Calu3 (cell line): Measurements from ENCODE around the gene ZBED2. TPM values are rescaled to one million over a fixed set of nuclear protein-coding genes. Genes with fewer than 3 reads are reported as not detected.
A peak's percentile ranks its signal among the peaks of the same experiment; 100 is the strongest.

ENCODE experiments used
- BruUV-seq: library from RNA; stranded (reverse); fragments of 400-500 nt; replicated peaks from 2 replicates; lab custom pipeline; 2021; lab: Mats Ljungman, UMichigan
- CTCF ChIA-PET: fragments of 300-600 bp; sonication (Branson Sonifier 250); formaldehyde crosslinking; loops from one replicate; lab custom pipeline; 2022; ENCODE audit warnings: antibody characterized with exemption; lab: Charles Lee
- DNase-seq: peaks from one replicate; pipeline ENCODE4 v3.0.0; 2022
- H3K27ac Mint-ChIP-seq: one replicate; pipeline ENCODE4 v1.8.0; 2022; ENCODE audit warnings: mixed read lengths; ENCODE audit not compliant: unreplicated experiment
- H3K27me3 Mint-ChIP-seq: one replicate; pipeline ENCODE4 v1.8.0; 2022; ENCODE audit warnings: mixed read lengths; ENCODE audit not compliant: unreplicated experiment
- H3K36me3 Mint-ChIP-seq: one replicate; pipeline ENCODE4 v1.8.0; 2022; ENCODE audit warnings: mild to moderate bottlenecking, moderate library complexity, mixed read lengths; ENCODE audit not compliant: insufficient read depth, unreplicated experiment
- H3K4me1 Mint-ChIP-seq: one replicate; pipeline ENCODE4 v1.8.0; 2022; ENCODE audit warnings: mild to moderate bottlenecking, low read depth, mixed read lengths; ENCODE audit not compliant: unreplicated experiment
- H3K4me3 Mint-ChIP-seq: one replicate; pipeline ENCODE4 v1.8.0; 2022; ENCODE audit warnings: mild to moderate bottlenecking, low read depth, moderate library complexity, mixed read lengths; ENCODE audit not compliant: unreplicated experiment
- H3K9me3 Mint-ChIP-seq: one replicate; pipeline ENCODE4 v1.8.0; 2022; ENCODE audit warnings: low read depth, mixed read lengths; ENCODE audit not compliant: unreplicated experiment
- intact Hi-C: fragments of 100-400 bp; cut with micrococcal nuclease; formaldehyde crosslinking; loops from one replicate; pipeline ENCODE4 v1.10.0; 2022; ENCODE audit not compliant: unreplicated experiment
- total RNA-seq: library from RNA; stranded (reverse); gene quantifications from 2 replicates; pipeline ENCODE4 v1.2.3, GENCODE V29; 2022
- TF ChIP-seq, protein P1 (sequence below): fragments of 200-600 bp; IDR thresholded peaks from one replicate; pipeline ENCODE4 v1.8.0; 2022; ENCODE audit warnings: antibody characterized with exemption; ENCODE audit not compliant: unreplicated experiment

ZBED2 gene
- total RNA-seq, 1 experiment from 2014 or later, result 0.24 TPM

DNA sequence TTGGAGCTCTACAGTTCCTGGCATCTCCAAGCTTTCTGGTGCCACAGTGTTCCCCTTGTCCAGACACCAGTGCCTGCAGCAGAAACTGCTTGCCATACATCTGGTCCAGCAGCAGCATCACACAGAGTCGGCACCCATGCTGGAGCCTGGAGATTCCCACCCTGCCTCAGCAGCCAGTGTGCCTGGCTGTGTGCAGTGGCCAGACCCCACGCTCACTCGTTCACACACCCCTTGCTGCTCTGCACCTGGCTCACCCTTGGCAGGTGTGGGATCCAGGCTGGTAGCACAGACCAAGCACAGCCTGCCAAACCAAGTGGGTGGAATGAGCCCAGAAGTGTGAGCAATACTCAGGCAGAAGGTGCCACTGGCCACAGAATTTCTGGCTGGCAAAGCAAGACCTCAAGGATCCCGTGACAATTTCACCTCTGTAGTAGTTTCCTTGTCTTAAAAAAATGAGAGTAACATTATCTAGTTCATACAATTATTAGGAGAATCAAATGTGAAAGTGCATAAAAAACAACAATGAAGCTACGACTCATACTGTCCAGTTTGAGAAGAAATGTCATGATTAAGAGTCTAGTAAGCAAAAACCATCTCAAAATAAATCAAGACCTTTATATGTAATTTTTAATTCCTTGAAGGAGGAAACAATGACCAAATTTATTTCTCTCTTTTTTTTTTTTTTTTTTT lies 22.9 kb upstream of the ZBED2 start:
- DNase-seq, result no peak
- no peak overlapping the region for H3K4me3 Mint-ChIP-seq
- CTCF ChIA-PET, result interaction anchor here (3.1 kb wide), 1 partner anchor 40 kb away, joined by 44 read pairs; no protein-coding TSS in a partner anchor
- no peaks in the 10 kb centered on the region for H3K27me3 Mint-ChIP-seq
- intact Hi-C loops, result no loop called here
- TF ChIP-seq, protein P1, sequence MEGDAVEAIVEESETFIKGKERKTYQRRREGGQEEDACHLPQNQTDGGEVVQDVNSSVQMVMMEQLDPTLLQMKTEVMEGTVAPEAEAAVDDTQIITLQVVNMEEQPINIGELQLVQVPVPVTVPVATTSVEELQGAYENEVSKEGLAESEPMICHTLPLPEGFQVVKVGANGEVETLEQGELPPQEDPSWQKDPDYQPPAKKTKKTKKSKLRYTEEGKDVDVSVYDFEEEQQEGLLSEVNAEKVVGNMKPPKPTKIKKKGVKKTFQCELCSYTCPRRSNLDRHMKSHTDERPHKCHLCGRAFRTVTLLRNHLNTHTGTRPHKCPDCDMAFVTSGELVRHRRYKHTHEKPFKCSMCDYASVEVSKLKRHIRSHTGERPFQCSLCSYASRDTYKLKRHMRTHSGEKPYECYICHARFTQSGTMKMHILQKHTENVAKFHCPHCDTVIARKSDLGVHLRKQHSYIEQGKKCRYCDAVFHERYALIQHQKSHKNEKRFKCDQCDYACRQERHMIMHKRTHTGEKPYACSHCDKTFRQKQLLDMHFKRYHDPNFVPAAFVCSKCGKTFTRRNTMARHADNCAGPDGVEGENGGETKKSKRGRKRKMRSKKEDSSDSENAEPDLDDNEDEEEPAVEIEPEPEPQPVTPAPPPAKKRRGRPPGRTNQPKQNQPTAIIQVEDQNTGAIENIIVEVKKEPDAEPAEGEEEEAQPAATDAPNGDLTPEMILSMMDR, result no peak
- no peak overlapping the region for H3K27ac Mint-ChIP-seq
- H3K4me1 Mint-ChIP-seq, result no peaks in the 10 kb centered on the region
- no peaks in the 10 kb centered on the region for H3K9me3 Mint-ChIP-seq
- no peaks in the 10 kb centered on the region for H3K36me3 Mint-ChIP-seq
- no TSS peak for BruUV-seq

DNA sequence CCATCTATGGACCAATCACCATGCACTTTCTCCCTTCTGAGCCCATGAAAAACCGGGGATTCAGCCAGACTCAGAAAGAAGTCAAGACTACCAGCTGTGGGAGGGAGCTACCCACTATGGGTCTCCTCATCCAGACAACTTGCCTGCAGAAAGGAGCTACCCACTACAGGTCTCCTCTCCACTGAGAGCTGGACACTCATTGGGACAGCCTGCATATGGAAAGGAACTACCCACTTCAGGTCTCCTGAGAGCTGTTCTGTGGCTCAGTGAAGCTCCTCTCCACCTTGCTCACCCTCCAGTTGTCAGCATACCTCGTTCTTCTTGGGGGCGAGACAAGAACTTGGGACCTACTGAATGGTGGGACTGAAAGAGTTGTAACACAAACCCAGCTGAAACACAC lies 22.3 kb upstream of the ZBED2 start:
- no peak for DNase-seq
- Mint-ChIP-seq H3K9me3 (no peaks in the 10 kb centered on the region), H3K36me3 (no peaks in the 10 kb centered on the region), H3K4me3 (no peak overlapping the region), H3K4me1 (no peaks in the 10 kb centered on the region), H3K27me3 (no peaks in the 10 kb centered on the region), H3K27ac (no peak overlapping the region)
- CTCF ChIA-PET, result interaction anchor here (1.1 to 3.1 kb wide), 2 partner anchors 39 to 74 kb away, joined by 3 to 44 read pairs; no protein-coding TSS in a partner anchor
- BruUV-seq, result no TSS peak
- TF ChIP-seq, protein P1, result no peak
- intact Hi-C loops, result no loop called here

DNA sequence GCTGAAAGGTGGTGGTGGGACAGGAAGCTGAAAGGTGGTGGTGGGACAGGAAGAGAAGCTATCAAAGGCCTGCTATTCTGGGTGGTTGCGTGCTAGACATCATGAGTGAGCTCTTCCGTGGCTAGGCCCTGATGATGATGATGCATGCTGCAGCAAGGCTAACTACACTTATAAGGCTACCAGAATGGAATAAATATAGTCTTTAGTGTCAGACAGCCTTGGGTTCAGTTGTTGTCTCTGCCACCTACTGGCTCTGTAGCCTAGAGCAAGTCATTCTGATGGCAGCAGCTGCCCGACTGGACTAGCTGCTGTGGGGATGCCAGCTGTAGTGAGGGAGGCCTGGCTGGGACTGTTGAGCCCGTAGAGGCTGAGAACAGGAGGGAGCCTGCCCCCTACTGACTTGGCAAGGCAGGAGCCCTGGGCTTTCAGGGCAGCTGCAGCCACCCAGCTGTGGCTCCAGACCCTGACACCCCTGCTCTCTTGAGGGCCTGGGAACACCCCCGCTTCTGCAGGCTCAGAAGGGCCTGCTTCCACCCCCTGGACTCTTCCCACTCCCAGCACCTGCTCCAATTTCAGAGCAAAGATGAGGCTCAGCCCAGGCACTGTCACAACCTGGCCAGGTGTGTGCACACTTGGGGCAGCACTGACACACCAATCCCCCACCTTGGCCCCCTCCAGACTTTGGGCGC lies 21.4 kb upstream of the ZBED2 start:
- BruUV-seq, result no TSS peak
- Mint-ChIP-seq H3K36me3 (no peaks in the 10 kb centered on the region), H3K4me1 (no peaks in the 10 kb centered on the region), H3K27ac (no peak overlapping the region), H3K4me3 (no peak overlapping the region), H3K9me3 (no peaks in the 10 kb centered on the region), H3K27me3 (no peaks in the 10 kb centered on the region)
- CTCF ChIA-PET, result interaction anchor here (0.5 to 3.1 kb wide), 9 partner anchors 11 to 93 kb away, joined by 3 to 44 read pairs (median 3); no protein-coding TSS in a partner anchor
- DNase-seq, result peak; percentile 67
- TF ChIP-seq, protein P1, result peak; percentile 34
- intact Hi-C loops, result loop anchor here (1.0 kb wide), 2 partner anchors 35 to 39 kb away; no protein-coding TSS in a partner anchor

DNA sequence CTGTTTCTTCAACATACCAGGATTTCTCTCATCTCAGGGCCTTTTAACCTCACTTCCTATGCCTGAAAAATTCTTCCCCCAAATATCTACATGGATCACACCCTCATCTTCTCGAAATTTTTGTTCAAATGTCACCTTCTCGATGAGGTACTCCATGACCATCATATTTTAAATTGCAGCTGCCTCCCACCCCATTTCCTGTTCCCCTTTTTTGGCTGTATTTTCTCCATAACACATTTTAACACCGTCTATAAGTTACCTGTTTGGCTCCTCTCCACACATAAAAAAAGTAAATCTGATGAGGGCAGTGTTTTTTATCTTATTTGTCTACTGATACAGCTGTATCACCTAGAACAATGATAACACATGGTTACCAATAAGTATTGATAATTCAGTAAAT lies 20.7 kb upstream of the ZBED2 start:
- H3K27me3 Mint-ChIP-seq, result no peaks in the 10 kb centered on the region
- H3K9me3 Mint-ChIP-seq, result no peaks in the 10 kb centered on the region
- intact Hi-C loops, result loop anchor here (1.0 kb wide), 2 partner anchors 35 to 39 kb away; no protein-coding TSS in a partner anchor
- no peak overlapping the region for H3K4me3 Mint-ChIP-seq
- TF ChIP-seq, protein P1, result no peak
- no peak for DNase-seq
- BruUV-seq, result no TSS peak
- H3K36me3 Mint-ChIP-seq, result no peaks in the 10 kb centered on the region
- CTCF ChIA-PET, result interaction anchor here (0.5 to 3.1 kb wide), 5 partner anchors 11 to 40 kb away, joined by 3 to 44 read pairs (median 3); no protein-coding TSS in a partner anchor
- H3K4me1 Mint-ChIP-seq, result no peaks in the 10 kb centered on the region
- H3K27ac Mint-ChIP-seq, result no peak overlapping the region
